GM12878 (cell line): ENCODE results near the gene PNLDC1. TPM values are rescaled to one million over a fixed set of nuclear protein-coding genes. Genes with fewer than 3 reads are reported as not detected.
A peak's percentile ranks its signal among the peaks of the same experiment; 100 is the strongest.

ENCODE experiments used
- E2F8 ChIP-seq: fragments of 450-650 bp; IDR thresholded peaks from 2 replicates; pipeline ENCODE4 v1.6.1; 2018; ENCODE audit warnings: mild to moderate bottlenecking, low read depth, moderate library complexity; ENCODE audit not compliant: partially characterized antibody
- ETV6 ChIP-seq, 2 experiments: fragments of 450-650 bp in 1 of 2; IDR thresholded peaks in 1 of 2; conservative IDR thresholded peaks in 1 of 2; 2 replicates each; pipeline ENCODE4 v1.6.1; 2014; ENCODE audit warnings: antibody characterized with exemption in 1 of 2, borderline replicate concordance in 1 of 2, low read depth in 1 of 2, mild to moderate bottlenecking in 1 of 2, moderate library complexity in 1 of 2
- JUNB ChIP-seq: IDR thresholded peaks from 2 replicates; pipeline ENCODE4 v1.6.1; 2016; ENCODE audit warnings: antibody characterized with exemption, mild to moderate bottlenecking
- NFIC ChIP-seq: IDR thresholded peaks from 2 replicates; pipeline ENCODE4 v1.6.1; 2012; ENCODE audit warnings: low read depth, mild to moderate bottlenecking, inconsistent platforms, low read length, moderate library complexity
- RAD51 ChIP-seq: fragments of 450-650 bp; IDR thresholded peaks from 2 replicates; pipeline ENCODE4 v1.6.1; 2016; ENCODE audit warnings: moderate library complexity, mild to moderate bottlenecking, inconsistent platforms
- RFX5 ChIP-seq: IDR thresholded peaks from 2 replicates; pipeline ENCODE4 v1.6.1; 2011; ENCODE audit warnings: low read depth, low read length, improper control_type of control experiment
- SMAD1 ChIP-seq: fragments of 450-650 bp; IDR thresholded peaks from 2 replicates; pipeline ENCODE4 v1.6.1; 2018; ENCODE audit warnings: mild to moderate bottlenecking, low read depth; ENCODE audit not compliant: partially characterized antibody
- SREBF2 ChIP-seq: IDR thresholded peaks from 2 replicates; pipeline ENCODE4 v1.6.1; 2012; ENCODE audit warnings: mild to moderate bottlenecking, low read length
- TAF1 ChIP-seq: IDR thresholded peaks from 2 replicates; pipeline ENCODE4 v1.6.1; 2011; ENCODE audit warnings: mild to moderate bottlenecking, low read depth, low read length, borderline replicate concordance
- TCF7 ChIP-seq: IDR thresholded peaks from 2 replicates; pipeline ENCODE4 v1.6.1; 2014; ENCODE audit warnings: antibody characterized with exemption, borderline replicate concordance
- USF2 ChIP-seq: IDR thresholded peaks from 2 replicates; pipeline ENCODE4 v1.6.1; 2011; ENCODE audit warnings: low read depth, low read length, improper control_type of control experiment, borderline replicate concordance
- WRNIP1 ChIP-seq: IDR thresholded peaks from 2 replicates; pipeline ENCODE4 v1.6.1; 2011; ENCODE audit warnings: low read depth, low read length, improper control_type of control experiment, borderline replicate concordance
- ZNF592 ChIP-seq: fragments of 450-650 bp; IDR thresholded peaks from 2 replicates; pipeline ENCODE4 v1.6.1; 2017; ENCODE audit warnings: mild to moderate bottlenecking, moderate library complexity
- polyA plus RNA-seq, 11 experiments: library from polyadenylated mRNA; depleted of rRNA in 4 of 11; unstranded in 6 of 11; stranded (reverse) in 5 of 11; fragments of >200 nt; fragmentation: Nextera tagmentation in 4 of 11; fragmentation: Illumina TruSeq in 1 of 11; extraction: Ambion mirVana in 4 of 11; extraction: Trizol in 1 of 11; gene quantifications; 1 replicate in 1 of 11; 2 replicates in 10 of 11; pipeline versions ENCODE4 v1.2.1 to v1.2.3, GENCODE V29; 2011 to 2016; ENCODE audit warnings: inconsistent platforms in 2 of 11, missing spikeins in 2 of 11, low read depth in 1 of 11
- total RNA-seq, 4 experiments: library from RNA; depleted of rRNA in 3 of 4; stranded (reverse); fragments of >200 nt in 3 of 4; fragmentation: Illumina TruSeq in 1 of 4; extraction: Trizol in 1 of 4; gene quantifications; 2 replicates each; pipeline versions ENCODE4 v1.2.1 to v1.2.3, GENCODE V29; 2013 to 2021
- TF ChIP-seq, protein P1 (sequence below): IDR thresholded peaks from 2 replicates; pipeline ENCODE4 v1.6.1; 2011; ENCODE audit warnings: borderline replicate concordance, low read depth, mild to moderate bottlenecking, moderate library complexity, mixed read lengths, low read length; ENCODE audit not compliant: insufficient read depth; ENCODE audit errors: extremely low read length
- TF ChIP-seq, protein P2 (sequence below): IDR thresholded peaks from 2 replicates; pipeline ENCODE4 v1.6.1; 2012; ENCODE audit warnings: low read depth, low read length, improper control_type of control experiment
- TF ChIP-seq, protein P3 (sequence below): fragments of 450-650 bp; IDR thresholded peaks from 2 replicates; pipeline ENCODE4 v1.6.1; 2017; ENCODE audit warnings: low read depth, mild to moderate bottlenecking, moderate library complexity

PNLDC1 gene
- total and polyA plus RNA-seq, 10 of the 15 experiments (the other 5 are each of a cell fraction or from before 2014, with no cell fraction given), result 0.06 to 0.25 (median 0.09) TPM; not detected in 2

DNA sequence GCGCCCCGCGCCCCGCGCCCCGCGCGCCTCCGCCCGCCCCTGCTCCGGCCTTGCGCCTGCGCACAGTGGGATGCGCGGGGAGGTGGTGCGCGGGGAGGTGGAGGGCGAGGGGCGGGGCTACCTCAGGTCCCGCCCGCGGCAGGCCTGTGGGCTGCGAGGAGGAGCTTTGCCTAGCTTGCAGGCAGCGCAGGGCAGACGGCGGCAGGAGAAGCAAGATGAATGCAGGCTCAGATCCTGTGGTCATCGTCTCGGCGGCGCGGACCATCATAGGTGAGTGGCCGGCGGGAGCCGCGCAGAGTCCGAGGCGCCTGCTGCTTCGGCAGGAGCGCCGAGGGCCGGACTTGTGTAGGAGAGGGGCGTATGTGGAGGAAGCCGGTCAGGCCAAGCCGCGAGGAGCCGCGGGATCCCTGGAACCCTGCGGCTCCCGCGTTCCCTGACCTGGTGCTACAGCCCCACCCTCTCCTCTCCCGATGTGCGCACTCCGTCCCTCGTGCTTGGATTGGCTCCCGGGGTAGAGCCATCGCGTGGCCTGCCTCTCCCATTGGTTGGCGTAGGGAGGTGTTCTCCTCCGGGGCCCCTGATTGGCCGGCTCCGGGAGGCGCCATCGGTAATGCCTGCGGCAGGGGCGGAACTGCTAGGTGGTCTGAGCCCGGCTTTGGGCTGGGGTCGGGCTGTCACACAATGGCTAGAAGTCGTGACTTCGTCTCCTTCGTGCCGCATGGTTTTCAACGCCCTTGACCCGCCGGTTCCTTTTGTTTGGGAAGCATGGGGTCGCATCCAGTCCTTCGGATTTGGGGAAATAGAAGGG lies 38.0 kb upstream of the PNLDC1 start, which contains the start of gene ACAT2 (continued):
- TF ChIP-seq JUNB (no peak), ZNF592 (no peak), SREBF2 (no peak), E2F8 (no peak), SMAD1 (peak; percentile 32), TCF7 (no peak), USF2 (no peak), WRNIP1 (0 out of 2 replicates have a peak, but pooled peaks have one; percentile 5), NFIC (no peak), RFX5 (peak; percentile 89), TAF1 (no peak; the same call in 1 of the 2 replicates), RAD51 (no peak), ETV6 (conservative IDR thresholded peaks at IDR 0.05 in 1 of 2, IDR thresholded peaks at IDR 0.05 in 1 of 2; ENCODE audit: borderline replicate concordance in 1 of 2, low read depth in 1 of 2) (no peak)
- TF ChIP-seq, protein P1, sequence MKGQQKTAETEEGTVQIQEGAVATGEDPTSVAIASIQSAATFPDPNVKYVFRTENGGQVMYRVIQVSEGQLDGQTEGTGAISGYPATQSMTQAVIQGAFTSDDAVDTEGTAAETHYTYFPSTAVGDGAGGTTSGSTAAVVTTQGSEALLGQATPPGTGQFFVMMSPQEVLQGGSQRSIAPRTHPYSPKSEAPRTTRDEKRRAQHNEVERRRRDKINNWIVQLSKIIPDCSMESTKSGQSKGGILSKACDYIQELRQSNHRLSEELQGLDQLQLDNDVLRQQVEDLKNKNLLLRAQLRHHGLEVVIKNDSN, result no peak
- TF ChIP-seq, protein P2, sequence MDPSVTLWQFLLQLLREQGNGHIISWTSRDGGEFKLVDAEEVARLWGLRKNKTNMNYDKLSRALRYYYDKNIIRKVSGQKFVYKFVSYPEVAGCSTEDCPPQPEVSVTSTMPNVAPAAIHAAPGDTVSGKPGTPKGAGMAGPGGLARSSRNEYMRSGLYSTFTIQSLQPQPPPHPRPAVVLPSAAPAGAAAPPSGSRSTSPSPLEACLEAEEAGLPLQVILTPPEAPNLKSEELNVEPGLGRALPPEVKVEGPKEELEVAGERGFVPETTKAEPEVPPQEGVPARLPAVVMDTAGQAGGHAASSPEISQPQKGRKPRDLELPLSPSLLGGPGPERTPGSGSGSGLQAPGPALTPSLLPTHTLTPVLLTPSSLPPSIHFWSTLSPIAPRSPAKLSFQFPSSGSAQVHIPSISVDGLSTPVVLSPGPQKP, result no peak
- TF ChIP-seq, protein P3, sequence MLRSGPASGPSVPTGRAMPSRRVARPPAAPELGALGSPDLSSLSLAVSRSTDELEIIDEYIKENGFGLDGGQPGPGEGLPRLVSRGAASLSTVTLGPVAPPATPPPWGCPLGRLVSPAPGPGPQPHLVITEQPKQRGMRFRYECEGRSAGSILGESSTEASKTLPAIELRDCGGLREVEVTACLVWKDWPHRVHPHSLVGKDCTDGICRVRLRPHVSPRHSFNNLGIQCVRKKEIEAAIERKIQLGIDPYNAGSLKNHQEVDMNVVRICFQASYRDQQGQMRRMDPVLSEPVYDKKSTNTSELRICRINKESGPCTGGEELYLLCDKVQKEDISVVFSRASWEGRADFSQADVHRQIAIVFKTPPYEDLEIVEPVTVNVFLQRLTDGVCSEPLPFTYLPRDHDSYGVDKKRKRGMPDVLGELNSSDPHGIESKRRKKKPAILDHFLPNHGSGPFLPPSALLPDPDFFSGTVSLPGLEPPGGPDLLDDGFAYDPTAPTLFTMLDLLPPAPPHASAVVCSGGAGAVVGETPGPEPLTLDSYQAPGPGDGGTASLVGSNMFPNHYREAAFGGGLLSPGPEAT, result peak; percentile 34; the same call in 1 of the 2 replicates
